Stimulated activated CD4-positive, alpha-beta T cell treated with anti-CD3 and anti-CD28 coated beads, TNF-alpha, amount 100 ng/mL, for 4 hours (primary cell): ENCODE measurements around the gene CTU2.
A peak's percentile ranks its signal among the peaks of the same experiment; 100 is the strongest.

Experiments
- DNase-seq, 3 experiments: peaks; one replicate each; pipeline ENCODE4 v3.0.0-alpha.2; 2020; ENCODE audit warnings: low read depth in 3 of 3

Gene CTU2

DNA sequence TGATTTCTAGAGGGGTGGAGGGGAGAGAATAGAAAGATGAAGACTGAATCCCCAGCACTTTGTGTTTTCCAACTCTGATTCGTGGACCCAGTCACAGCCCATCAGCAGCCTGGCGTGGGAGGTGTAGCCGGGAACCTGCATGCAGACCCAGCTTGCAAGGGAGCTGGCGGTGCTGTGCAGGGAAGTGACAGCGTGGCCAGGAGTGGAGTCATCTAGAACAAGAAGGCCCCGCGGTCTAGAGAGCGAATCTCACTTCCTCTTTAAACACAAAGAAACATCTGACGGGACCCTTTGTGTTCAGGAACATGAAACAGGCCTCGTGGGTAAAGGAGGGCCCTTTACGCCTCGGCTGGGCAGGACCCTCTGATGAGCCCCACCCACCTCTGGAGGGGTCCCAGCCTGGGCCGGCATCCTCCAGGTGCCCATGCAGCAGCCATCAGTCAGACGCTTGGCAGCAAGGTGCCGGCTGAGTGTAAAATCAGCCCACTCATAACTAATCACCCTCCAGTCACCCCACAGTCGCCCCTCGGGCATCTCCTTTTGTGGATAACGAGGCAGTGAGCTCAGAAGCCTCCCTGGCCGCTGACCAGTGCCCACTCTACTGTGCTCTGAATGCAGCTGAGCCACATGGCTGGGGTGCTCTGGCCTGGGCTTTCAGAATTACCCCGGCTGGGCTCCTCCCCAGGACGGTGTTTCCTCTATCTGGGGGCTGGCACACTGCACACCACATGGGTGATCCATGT is 24.4 kb upstream of the CTU2 start:
- DNase-seq = no peak

GRCh38 chr16:88684569-88685155 is 21.6 kb upstream of the CTU2 start:
- DNase-seq = no peak

- peak in 2 of 3 experiments; percentile 56 to 58 for DNase-seq
Measured at GRCh38 chr16:88685156-88686061, 20.9 kb upstream of the CTU2 start.

DNA sequence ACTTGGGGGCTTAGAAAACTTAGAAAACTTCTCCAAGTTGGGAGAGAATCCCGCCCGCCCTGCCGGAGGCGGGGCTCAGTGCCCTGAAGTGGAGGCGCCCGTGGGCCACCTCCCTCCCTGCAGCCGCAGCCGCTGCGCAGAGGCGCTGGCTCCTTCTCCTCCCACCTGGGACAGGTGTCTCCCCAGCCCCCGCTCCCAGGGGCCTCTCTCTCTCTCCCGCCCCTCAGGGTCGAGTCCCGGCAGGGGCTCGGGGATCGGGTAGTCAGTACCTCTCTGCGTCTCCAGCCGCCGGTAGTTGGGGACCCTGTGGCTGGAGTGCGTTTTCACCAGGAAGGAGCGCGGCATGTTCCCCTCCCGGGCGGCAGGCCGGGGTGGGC is 20.3 kb upstream of the CTU2 start:
- DNase-seq = no peak

DNA sequence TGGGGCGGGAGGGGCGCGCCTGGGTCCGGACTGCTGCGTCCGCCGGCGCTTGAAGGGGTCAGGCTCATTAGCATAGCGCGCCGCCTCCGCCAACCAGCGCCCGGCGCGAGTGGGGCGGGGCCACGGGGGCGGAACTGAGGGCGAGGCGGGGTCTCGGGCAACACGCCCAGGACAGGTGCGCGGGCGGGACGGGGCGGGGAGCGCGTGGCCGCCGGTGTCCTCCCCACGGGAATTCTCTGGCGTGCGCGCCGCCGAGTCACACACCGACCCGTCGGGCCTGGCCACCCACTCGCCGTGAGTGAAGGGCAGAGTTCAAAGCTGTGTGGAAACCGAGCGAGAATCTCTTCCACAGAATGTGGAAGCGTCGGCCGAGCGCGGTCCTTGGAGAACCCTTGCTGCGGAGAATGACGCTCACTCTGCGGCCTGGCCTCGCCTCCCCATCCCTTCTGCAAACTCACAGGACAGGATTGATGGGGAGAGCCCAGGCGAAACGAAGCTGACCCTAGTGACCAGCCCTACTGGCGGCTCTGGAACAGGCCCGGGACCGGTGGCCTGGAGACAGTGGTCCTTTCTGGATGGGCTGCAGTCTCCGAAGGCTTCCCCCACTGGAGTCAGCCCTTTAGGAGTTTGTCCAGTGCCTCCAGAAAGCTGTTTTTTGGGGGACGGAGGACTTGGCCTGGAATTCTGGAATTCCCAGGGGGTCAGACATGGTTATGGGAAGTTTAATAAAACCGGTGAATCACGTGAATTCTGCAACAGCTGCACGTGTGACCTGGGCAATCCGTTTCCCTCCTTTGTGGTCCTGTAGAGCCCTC is 19.7 kb upstream of the CTU2 start, which contains the start of gene SNAI3:
Gene SNAI3, minus strand, starts transcription at position 69 of the 815 bp plus-strand sequence. CDS start 101 bp downstream, outside the sequence.
- DNase-seq = peak; percentile 78 to 87 (median 78)

DNA sequence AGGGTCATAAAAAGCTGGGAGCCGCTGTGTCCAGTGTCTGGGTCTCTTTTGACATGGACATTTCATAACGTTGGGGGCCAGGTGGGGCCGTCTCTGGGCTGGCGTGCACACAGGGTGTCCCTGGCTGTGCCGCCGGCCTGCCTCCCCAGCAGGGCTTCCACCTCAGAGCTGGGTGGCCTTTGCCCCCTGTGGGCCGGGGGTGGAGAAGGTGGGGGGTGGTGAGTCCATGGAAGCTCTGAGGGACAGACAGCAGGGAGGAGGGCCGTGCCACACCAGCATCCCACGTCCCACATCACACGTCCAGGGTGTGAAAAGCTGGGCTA is 19.1 kb upstream of the CTU2 start:
- DNase-seq = no peak

- no peak for DNase-seq
Measured at GRCh38 chr16:88687676-88688012, 18.7 kb upstream of the CTU2 start.

- no peak for DNase-seq
Measured at GRCh38 chr16:88688013-88688778, 18.1 kb upstream of the CTU2 start.

DNA sequence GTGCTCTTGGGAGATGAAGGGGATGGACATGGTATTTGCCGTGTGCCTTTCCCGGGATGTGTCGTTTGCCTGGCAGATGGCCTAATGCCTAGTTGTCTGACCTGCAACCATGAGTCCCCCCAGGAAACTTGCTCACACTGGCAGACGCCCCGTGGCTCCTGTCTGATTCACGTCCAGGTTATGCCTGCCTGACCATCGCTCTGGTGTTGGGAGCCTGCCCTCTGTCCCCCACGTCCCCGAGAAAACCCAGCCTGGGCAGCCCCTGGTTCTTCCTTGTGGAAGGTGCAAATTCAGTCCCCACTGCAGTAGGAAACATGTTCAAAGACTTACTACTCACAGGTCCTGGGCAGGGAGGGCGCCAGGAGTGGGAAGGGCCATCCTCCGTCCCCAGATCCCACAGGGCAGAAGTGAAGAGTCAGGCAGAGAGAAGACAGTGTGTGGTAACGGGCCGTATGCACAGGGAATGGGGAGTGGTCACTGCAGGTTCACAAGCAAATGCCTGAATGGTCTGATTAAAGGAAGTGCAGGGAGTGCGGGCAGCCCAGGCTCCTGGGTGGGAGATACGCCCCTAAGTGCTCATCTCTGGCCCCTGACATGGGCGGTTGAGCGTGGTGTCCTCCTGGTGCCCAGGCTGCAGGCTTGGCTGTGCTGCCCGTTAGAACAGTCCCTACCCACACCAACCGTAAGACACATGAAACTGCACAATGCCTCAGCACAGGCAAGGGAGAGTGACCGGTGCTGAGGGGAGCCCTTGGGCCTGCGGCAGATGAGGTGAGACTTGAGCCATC is 15.8 kb upstream of the CTU2 start:
- no peak for DNase-seq

DNA sequence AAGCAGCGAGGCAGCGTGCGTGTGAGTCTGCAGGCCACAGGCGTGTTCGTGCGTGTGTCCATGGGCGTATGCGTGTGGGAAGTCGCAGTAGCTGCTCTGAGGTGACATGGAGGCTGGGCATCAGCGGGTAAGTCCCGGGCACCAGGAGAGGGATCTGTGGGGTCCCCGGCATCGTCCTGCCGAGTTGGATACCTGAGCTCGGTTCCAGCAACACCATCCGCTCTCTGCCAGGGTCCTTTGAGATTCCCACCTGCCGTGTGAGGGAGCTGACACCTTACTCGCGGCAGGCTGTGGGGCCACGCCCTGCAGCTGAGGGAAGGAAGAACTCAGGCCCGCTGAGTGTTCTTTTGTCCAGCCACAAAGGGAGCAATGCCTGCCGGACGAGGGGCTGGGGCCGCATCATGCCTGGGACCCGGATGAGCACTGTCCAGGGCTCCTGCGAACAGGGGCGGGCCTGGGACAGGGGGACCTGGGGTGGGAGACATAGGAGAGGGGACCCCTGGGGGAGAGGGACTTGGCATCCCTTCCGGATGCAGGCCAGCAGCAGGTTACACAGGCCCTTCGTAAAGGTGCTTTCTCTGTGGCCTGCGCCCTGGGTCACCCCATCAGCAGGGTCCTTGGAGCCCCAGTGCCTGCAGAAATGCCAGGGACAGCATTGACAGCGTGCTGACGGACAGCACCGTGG is 15.0 kb upstream of the CTU2 start:
- DNase-seq = no peak

- no peak for DNase-seq
Measured at GRCh38 chr16:88691924-88692560, 14.3 kb upstream of the CTU2 start.

DNA sequence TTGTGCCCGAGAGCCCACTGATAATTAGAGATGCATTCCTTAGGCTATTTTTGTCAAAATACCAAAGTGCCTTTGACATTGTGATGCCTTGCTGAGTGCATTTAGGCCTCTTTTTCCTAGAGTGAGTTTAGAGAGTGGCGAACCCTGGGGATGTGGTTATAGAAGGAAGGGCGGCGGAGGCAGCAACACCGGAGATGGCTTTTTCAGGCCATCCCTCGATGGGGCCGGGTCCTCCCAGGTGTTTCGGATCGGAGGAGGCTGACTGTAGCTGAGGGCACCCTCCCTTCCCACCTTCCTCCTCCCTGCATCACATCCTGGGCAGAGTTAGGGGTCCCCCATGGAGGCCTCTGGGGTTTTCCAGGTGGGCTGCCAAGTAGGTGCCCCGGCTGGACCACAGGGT is 13.4 kb upstream of the CTU2 start:
- no peak for DNase-seq

- DNase-seq = no peak
Measured at GRCh38 chr16:88693420-88694177, 12.7 kb upstream of the CTU2 start.

DNA sequence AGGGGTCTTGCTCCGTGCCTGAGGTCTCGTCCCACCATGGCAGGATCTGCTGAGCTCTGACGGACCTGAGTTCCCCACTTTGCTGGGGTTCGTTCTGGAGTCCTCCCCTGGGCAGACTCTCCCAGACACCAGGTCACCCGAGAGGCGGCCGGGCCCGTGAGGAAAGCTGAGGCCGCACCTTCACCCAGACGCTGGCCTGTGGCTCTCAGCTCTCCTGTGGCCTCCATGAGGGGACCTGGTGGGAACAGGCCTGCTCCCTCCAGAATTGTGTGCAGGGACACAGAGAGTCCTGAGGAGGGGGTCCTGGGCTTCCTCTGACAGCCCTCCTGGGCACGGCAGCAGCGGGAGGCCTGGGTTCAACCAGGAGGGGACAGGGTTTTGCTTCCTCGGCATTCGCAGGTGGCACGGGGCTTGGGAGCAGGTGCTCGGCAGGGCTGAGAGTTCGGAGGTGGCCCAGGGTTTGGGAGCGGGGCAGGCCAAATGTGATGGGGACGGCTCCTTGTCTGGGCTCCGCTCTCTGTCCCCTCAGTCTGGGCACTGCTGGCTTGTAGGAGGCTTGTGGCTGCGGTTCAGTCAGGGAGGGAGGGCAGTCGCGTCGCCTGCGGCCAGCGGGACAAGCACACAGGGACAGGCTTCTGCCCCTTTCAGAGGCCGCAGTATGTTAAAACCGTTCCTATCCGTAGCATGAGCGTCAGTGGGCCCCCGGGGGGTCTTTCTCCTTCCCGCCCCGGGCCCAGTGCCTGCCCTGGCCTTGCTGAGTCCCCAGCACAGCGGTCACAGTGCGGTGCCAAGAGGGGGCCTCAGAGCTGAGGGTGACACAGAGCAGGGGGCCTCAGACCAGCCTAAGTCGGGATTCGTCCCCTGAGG is 11.8 kb upstream of the CTU2 start:
- no peak for DNase-seq

- DNase-seq = no peak
Measured at GRCh38 chr16:88695218-88695617, 11.1 kb upstream of the CTU2 start.

- DNase-seq = no peak
Measured at GRCh38 chr16:88695753-88696152, 10.6 kb upstream of the CTU2 start.

- no peak for DNase-seq
Measured at GRCh38 chr16:88696441-88696840, 9.9 kb upstream of the CTU2 start.
